Brain microvascular endothelial cell (primary cell): ENCODE measurements around the gene BCAN.

ENCODE experiments used
- DNase-seq: peaks from one replicate; pipeline ENCODE4 v3.0.0-alpha.2; 2020
- H3K27ac ChIP-seq: fragments of 250-450 bp; sonication (Bioruptor Pico); 2 replicates; pipeline ENCODE4 v1.5.1; 2020; ENCODE audit warnings: mild to moderate bottlenecking, moderate library complexity
- H3K27me3 ChIP-seq: fragments of 250-450 bp; sonication (Bioruptor Pico); replicated peaks from 2 replicates; pipeline ENCODE4 v1.5.1; 2020; ENCODE audit warnings: mild to moderate bottlenecking
- H3K36me3 ChIP-seq: fragments of 250-450 bp; sonication (Bioruptor Pico); replicated peaks from 2 replicates; pipeline ENCODE4 v1.5.1; 2020; ENCODE audit warnings: mild to moderate bottlenecking
- H3K4me3 ChIP-seq: 2 replicates; pipeline ENCODE4 v1.5.1; 2011; ENCODE audit warnings: low read depth, mild to moderate bottlenecking, control low read depth, low read length, moderate library complexity
- in situ Hi-C: cut with HindIII; loops from 2 replicates; pipeline ENCODE4 v1.10.0; 2017; ENCODE audit warnings: low sequenced_read_pairs, low pct_ligation_motif_present
- TF ChIP-seq, protein P1 (sequence below): IDR thresholded peaks from 2 replicates; pipeline ENCODE4 v1.5.1; 2011; ENCODE audit warnings: low read depth, mild to moderate bottlenecking, moderate library complexity, low read length, control low read depth, inconsistent platforms; ENCODE audit errors: missing control alignments

BCAN gene

DNA sequence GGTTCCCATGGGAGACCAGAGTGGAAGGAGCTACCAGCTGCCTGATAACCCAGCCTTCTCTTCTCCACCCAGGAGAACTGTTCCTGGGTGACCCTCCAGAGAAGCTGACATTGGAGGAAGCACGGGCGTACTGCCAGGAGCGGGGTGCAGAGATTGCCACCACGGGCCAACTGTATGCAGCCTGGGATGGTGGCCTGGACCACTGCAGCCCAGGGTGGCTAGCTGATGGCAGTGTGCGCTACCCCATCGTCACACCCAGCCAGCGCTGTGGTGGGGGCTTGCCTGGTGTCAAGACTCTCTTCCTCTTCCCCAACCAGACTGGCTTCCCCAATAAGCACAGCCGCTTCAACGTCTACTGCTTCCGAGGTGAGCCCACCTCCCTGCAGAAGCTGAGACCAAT is 6.6 kb downstream of the BCAN start:
- no peak for DNase-seq
- TF ChIP-seq, protein P1, sequence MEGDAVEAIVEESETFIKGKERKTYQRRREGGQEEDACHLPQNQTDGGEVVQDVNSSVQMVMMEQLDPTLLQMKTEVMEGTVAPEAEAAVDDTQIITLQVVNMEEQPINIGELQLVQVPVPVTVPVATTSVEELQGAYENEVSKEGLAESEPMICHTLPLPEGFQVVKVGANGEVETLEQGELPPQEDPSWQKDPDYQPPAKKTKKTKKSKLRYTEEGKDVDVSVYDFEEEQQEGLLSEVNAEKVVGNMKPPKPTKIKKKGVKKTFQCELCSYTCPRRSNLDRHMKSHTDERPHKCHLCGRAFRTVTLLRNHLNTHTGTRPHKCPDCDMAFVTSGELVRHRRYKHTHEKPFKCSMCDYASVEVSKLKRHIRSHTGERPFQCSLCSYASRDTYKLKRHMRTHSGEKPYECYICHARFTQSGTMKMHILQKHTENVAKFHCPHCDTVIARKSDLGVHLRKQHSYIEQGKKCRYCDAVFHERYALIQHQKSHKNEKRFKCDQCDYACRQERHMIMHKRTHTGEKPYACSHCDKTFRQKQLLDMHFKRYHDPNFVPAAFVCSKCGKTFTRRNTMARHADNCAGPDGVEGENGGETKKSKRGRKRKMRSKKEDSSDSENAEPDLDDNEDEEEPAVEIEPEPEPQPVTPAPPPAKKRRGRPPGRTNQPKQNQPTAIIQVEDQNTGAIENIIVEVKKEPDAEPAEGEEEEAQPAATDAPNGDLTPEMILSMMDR: no peak
- H3K27me3 ChIP-seq: peaks cover 55% of the 10 kb centered on the region

DNA sequence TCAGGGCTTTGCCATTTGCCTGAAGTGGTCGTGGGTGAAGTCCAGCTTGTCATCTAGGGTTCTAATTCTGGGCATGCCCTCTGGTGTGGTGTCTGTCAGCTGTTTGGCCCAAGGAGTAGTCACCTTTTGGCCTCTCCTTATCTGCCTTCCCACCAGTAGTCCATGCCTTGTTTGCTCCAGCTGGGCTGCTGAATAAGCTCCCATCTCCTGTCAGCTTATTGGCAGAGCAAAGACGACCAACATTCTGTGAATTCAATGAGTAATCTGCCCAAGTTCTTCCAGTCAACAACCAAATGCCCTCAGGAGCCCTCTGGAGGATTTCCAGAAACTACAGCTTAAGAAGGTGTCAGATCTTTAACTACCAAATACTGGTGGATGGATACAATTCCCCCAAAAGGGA is 7.0 kb downstream of the BCAN start:
- Histone ChIP-seq H3K4me3 (no peak overlapping the region), H3K27me3 (peaks cover 50% of the 10 kb centered on the region), H3K27ac (no peak overlapping the region), H3K36me3 (no peaks in the 10 kb centered on the region)
- TF ChIP-seq, protein P1: no peak
- in situ Hi-C loops: no loop called here
- no peak for DNase-seq

More for the DNA sequence above, 6.6 kb downstream of the BCAN start:
- no peak overlapping the region for H3K27ac ChIP-seq
- H3K36me3 ChIP-seq: no peaks in the 10 kb centered on the region
- H3K4me3 ChIP-seq: no peak overlapping the region
- in situ Hi-C loops: no loop called here

DNA sequence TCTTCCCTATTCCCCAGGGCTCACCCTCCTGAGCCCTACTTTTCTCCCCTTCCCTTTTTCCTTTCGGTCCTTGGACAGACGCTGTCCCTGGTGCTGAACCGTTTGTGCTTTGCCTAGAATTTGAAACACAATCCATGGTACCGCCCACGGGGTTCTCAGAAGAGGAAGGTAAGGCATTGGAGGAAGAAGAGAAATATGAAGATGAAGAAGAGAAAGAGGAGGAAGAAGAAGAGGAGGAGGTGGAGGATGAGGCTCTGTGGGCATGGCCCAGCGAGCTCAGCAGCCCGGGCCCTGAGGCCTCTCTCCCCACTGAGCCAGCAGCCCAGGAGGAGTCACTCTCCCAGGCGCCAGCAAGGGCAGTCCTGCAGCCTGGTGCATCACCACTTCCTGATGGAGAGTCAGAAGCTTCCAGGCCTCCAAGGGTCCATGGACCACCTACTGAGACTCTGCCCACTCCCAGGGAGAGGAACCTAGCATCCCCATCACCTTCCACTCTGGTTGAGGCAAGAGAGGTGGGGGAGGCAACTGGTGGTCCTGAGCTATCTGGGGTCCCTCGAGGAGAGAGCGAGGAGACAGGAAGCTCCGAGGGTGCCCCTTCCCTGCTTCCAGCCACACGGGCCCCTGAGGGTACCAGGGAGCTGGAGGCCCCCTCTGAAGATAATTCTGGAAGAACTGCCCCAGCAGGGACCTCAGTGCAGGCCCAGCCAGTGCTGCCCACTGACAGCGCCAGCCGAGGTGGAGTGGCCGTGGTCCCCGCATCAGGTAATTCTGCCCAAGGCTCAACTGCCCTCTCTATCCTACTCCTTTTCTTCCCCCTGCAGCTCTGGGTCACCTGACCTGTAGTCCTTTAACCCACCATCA is 10.4 kb downstream of the BCAN start:
- no peaks in the 10 kb centered on the region for H3K36me3 ChIP-seq
- no peak overlapping the region for H3K4me3 ChIP-seq
- TF ChIP-seq, protein P1: no peak
- no peak for DNase-seq
- in situ Hi-C loops: no loop called here
- H3K27me3 ChIP-seq: peaks cover 27% of the 10 kb centered on the region
- H3K27ac ChIP-seq: no peak overlapping the region

DNA sequence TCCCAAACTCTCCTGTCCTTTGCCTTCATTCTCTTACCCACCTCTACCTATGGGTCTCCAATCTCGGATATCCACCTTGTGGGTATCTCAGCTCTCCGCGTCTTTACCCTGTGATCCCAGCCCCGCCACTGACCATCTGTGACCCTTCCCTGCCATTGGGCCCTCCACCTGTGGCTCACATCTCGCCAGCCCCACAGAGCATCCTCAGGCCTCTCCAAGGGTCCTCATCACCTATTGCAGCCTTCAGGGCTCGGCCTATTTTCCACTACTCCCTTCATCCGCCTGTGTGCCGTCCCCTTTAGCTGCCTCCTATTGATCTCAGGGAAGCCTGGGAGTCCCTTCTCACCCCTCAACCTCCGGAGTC is 11.1 kb downstream of the BCAN start:
- no peak overlapping the region for H3K27ac ChIP-seq
- peaks cover 22% of the 10 kb centered on the region for H3K27me3 ChIP-seq
- in situ Hi-C loops: no loop called here
- H3K4me3 ChIP-seq: no peak overlapping the region
- TF ChIP-seq, protein P1: no peak
- no peak for DNase-seq
- H3K36me3 ChIP-seq: no peaks in the 10 kb centered on the region

DNA sequence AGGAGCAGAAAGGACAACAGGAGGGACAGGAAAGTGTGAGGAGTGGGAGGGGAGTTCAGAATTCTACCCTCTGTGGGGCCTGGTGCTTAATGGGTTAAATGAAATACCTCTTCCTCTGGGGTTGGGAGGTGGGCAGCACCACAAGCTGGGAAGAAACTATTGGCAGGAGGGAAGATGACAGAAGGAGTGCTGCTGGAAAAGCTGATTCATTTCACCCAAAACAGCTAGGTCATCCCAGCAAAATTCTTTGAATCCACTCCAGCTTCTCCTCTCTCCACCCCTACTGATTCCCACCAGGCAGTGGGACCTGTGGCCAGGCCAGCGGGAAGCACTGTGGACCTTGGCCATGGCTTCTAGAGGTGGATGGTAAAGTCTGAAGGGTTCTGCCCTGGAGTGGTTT is 12.8 kb downstream of the BCAN start:
- DNase-seq: no peak
- in situ Hi-C loops: no loop called here
- no peak overlapping the region for H3K4me3 ChIP-seq
- H3K36me3 ChIP-seq: no peaks in the 10 kb centered on the region
- H3K27me3 ChIP-seq: peaks cover 13% of the 10 kb centered on the region
- H3K27ac ChIP-seq: no peak overlapping the region
- TF ChIP-seq, protein P1: no peak
